ENCODE data around the gene DNAJA3. TPM values are rescaled to one million over a fixed set of nuclear protein-coding genes. Genes with fewer than 3 reads are reported as not detected.
A peak's percentile ranks its signal among the peaks of the same experiment; 100 is the strongest.

DNAJA3 gene
- total and polyA plus RNA-seq, 9 of the 15 experiments (the other 6 are each of a cell fraction or from before 2014, with no cell fraction given), result 8.1 to 105 (median 79.0) TPM

- TF ChIP-seq AFF1 (IDR thresholded peaks at IDR 0.05; ENCODE audit: low read depth in 1 of 2, partially characterized antibody in 2 of 2) (peak in 1 of 2 experiments; percentile 35), CBFA2T3 (IDR thresholded peaks at IDR 0.05) (0 out of 2 replicates have a peak, but pooled peaks have one; percentile 22), FOXM1 (IDR thresholded peaks at IDR 0.05; ENCODE audit: low read depth) (0 out of 2 replicates have a peak, but pooled peaks have one; percentile 29), FOXM1 (CRISPR knock-in tag; IDR thresholded peaks at IDR 0.05; ENCODE audit: low read depth) (no peak), TCF7L2 (IDR thresholded peaks at IDR 0.05; ENCODE audit: low read depth, low read length) (no peak), TAL1 (IDR thresholded peaks at IDR 0.05) (0 out of 2 replicates have a peak, but pooled peaks have one; percentile 7), MAX (CRISPR knock-in tag; IDR thresholded peaks at IDR 0.05) (peak; percentile 72), PKNOX1 (IDR thresholded peaks at IDR 0.05) (peak; percentile 78), USF1 (CRISPR knock-in tag; IDR thresholded peaks at IDR 0.05) (peak; percentile 86), KLF10 (CRISPR knock-in tag; IDR thresholded peaks at IDR 0.05) (0 out of 2 replicates have a peak, but pooled peaks have one; percentile 38), GATAD2B (IDR thresholded peaks at IDR 0.05; ENCODE audit: borderline replicate concordance) (peak; percentile 25), ZNF639 (CRISPR knock-in tag; conservative IDR thresholded peaks at IDR 0.05 in 1 of 2, IDR thresholded peaks at IDR 0.05 in 1 of 2) (peak in 1 of 2 experiments; percentile 58; a peak in 1 of 4 replicates), ZC3H8 (IDR thresholded peaks at IDR 0.05) (no peak), ZNF668 (CRISPR knock-in tag; IDR thresholded peaks at IDR 0.05) (0 out of 2 replicates have a peak, but pooled peaks have one; percentile 28), U2AF1 (optimal IDR thresholded peaks at IDR 0.05; ENCODE audit: low read depth, low read length) (no peak), KDM5B (IDR thresholded peaks at IDR 0.05; ENCODE audit: insufficient replicate concordance, low read depth, low read length) (peak; percentile 85), RNF2 (IDR thresholded peaks at IDR 0.05) (peak; percentile 19; the same call in 1 of the 2 replicates), RBBP5 (IDR thresholded peaks at IDR 0.05; ENCODE audit: borderline replicate concordance, insufficient read depth, low read length, poor library complexity, severe bottlenecking) (no peak), TAF7 (tag; IDR thresholded peaks at IDR 0.05) (peak; percentile 33; the same call in 1 of the 2 replicates)
Observed at GRCh38 chr16:4433914-4434787, 8.5 kb downstream of the DNAJA3 start (continued).
